Uterus (tissue), 4 donors: ENCODE measurements around the gene NDUFS7. TPM values are rescaled to one million over a fixed set of nuclear protein-coding genes. Genes with fewer than 3 reads are reported as not detected.

Experiments
- DNase-seq, 2 donors: peaks; one replicate each; pipeline ENCODE4 v3.0.0-alpha.2; 2019 to 2020
- H3K27ac ChIP-seq, 2 donors: fragments of 200-600 bp; sonication (generic); 1 replicate in 1 of 2; 2 replicates in 1 of 2; pipeline ENCODE4 v1.5.1; 2016 to 2018
- H3K27me3 ChIP-seq, 2 donors: fragments of 200-600 bp; sonication (generic); one replicate each; pipeline ENCODE4 v1.5.1; 2018 to 2019; ENCODE audit warnings: control low read depth in 1 of 2
- H3K36me3 ChIP-seq, 2 donors: fragments of 200-600 bp; sonication (generic); one replicate each; pipeline ENCODE4 v1.5.1; 2019; ENCODE audit warnings: control low read depth in 1 of 2
- H3K4me1 ChIP-seq, 2 donors: fragments of 200-600 bp; sonication (generic); one replicate each; pipeline ENCODE4 v1.5.1; 2018 to 2019; ENCODE audit warnings: control low read depth in 1 of 2
- H3K4me3 ChIP-seq, 2 donors: fragments of 200-600 bp; sonication (generic); 1 replicate in 1 of 2; 2 replicates in 1 of 2; pipeline ENCODE4 v1.5.1; 2018 to 2019; ENCODE audit warnings: mild to moderate bottlenecking in 1 of 2
- H3K9me3 ChIP-seq, 2 donors: fragments of 200-600 bp; sonication (generic); one replicate each; pipeline ENCODE4 v1.5.1; 2019; ENCODE audit warnings: control low read depth in 1 of 2
- POLR2A ChIP-seq, 2 donors: fragments of 450-650 bp; IDR thresholded peaks; one replicate each; pipeline ENCODE4 v1.6.1; 2016; ENCODE audit warnings: antibody characterized with exemption in 2 of 2, mild to moderate bottlenecking in 1 of 2, moderate library complexity in 1 of 2
- intact Hi-C: fragments of 100-400 bp; cut with DNase I; formaldehyde crosslinking; loops from one replicate; pipeline ENCODE4 v1.15.1; 2023; ENCODE audit warnings: low total_unique reads
- total RNA-seq, 4 donors: library from RNA; depleted of rRNA in 3 of 4; stranded (reverse); fragments of >200 nt in 3 of 4; gene quantifications; one replicate each; pipeline versions ENCODE4 v1.1.0 to v1.2.4, GENCODE V29; 2014 to 2023
- TF ChIP-seq, protein P1 (sequence below), 4 experiments: fragments of 200-600 bp in 2 of 4; fragments of 450-650 bp in 2 of 4; sonication (generic) in 2 of 4; IDR thresholded peaks; one replicate each; pipeline ENCODE4 v1.5.1; 2016 to 2019; ENCODE audit warnings: antibody characterized with exemption in 4 of 4, mild to moderate bottlenecking in 2 of 4, moderate library complexity in 1 of 4
- donor health status: DM: yes; HTN: yes; CAD: no.

Gene NDUFS7
- total RNA-seq, 4 donors from 2014 or later, result 39.2 to 65.5 (median 42.1) TPM

DNA sequence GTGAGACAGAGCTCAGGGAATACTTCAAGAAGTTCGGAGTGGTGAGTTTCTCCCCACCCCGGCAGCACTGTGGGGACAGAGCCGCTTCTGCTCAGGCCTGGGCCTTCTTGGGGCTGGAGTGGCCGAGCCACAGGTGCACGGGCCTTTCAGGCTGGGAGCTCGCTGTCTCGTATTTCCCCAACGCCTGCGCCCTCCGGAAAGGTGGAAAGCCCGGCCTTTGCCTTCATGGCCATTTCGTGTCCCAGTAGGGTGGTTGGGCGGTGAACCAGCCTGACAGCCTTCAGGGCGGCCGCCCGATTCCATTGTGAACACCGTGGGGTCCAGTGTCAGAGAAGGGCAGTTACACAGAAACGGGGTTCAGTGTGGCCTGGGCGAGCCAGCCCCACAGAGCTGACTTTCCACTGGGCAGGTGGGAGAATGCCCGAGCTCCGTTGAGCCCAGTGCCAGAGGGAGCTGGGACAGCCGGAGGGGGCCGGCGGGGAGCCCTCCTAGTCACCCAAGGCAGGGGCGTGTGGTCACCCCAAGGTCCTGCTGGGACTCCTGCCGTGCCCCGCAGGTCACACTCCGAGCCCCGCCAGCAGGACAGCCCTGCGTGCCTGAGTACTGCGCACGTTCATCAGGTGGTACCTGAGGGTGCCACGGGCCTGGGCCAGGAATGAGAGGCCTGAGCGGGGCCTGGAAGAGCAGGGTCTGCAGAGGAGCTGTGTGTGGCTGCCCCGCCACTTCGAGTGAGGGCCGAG lies 37.7 kb downstream of the NDUFS7 start:
- no peak overlapping the region for H3K4me3 ChIP-seq
- no peaks in the 10 kb centered on the region for H3K9me3 ChIP-seq
- TF ChIP-seq POLR2A (IDR thresholded peaks at IDR 0.05), result no peak
- TF ChIP-seq, protein P1, sequence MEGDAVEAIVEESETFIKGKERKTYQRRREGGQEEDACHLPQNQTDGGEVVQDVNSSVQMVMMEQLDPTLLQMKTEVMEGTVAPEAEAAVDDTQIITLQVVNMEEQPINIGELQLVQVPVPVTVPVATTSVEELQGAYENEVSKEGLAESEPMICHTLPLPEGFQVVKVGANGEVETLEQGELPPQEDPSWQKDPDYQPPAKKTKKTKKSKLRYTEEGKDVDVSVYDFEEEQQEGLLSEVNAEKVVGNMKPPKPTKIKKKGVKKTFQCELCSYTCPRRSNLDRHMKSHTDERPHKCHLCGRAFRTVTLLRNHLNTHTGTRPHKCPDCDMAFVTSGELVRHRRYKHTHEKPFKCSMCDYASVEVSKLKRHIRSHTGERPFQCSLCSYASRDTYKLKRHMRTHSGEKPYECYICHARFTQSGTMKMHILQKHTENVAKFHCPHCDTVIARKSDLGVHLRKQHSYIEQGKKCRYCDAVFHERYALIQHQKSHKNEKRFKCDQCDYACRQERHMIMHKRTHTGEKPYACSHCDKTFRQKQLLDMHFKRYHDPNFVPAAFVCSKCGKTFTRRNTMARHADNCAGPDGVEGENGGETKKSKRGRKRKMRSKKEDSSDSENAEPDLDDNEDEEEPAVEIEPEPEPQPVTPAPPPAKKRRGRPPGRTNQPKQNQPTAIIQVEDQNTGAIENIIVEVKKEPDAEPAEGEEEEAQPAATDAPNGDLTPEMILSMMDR (IDR thresholded peaks at IDR 0.05), result no peak
- H3K36me3 ChIP-seq, result no peaks in the 10 kb centered on the region
- no peak for DNase-seq
- peaks cover 9 to 22% of the 10 kb centered on the region in 2 donors for H3K4me1 ChIP-seq
- H3K27me3 ChIP-seq, result no peaks in the 10 kb centered on the region
- H3K27ac ChIP-seq, result no peak overlapping the region
- intact Hi-C loops, result no loop called here

DNA sequence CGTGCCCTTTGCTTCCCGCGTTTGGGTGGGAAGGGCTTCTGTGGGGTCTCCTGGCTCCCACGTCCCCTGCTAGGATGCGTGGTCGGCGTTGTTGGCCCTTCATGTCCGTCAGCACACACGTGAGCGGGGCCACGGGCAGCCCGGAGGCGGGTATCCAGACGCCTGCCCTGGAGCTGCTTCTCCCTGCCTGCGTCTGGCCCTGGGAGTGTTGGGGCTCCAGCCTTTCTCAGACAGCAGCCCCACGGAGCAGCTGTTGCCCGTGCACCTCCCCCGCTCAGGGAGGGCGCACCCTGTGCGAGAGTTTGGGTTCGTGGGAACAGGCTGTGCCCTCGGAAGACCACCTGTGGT lies 38.2 kb downstream of the NDUFS7 start:
- no peaks in the 10 kb centered on the region for H3K27me3 ChIP-seq
- no peaks in the 10 kb centered on the region for H3K36me3 ChIP-seq
- H3K4me1 ChIP-seq, result peaks cover 6 to 16% of the 10 kb centered on the region in 2 donors
- peak overlapping the region; percentile 3 to 24 for H3K27ac ChIP-seq
- DNase-seq, result no peak
- TF ChIP-seq, protein P1 (IDR thresholded peaks at IDR 0.05), result no peak
- no peaks in the 10 kb centered on the region for H3K9me3 ChIP-seq
- intact Hi-C loops, result no loop called here
- no peak overlapping the region for H3K4me3 ChIP-seq

- TF ChIP-seq, protein P1 (IDR thresholded peaks at IDR 0.05), result no peak
- TF ChIP-seq POLR2A (IDR thresholded peaks at IDR 0.05), result no peak
- intact Hi-C loops, result no loop called here
- DNase-seq, result no peak
- Histone ChIP-seq H3K9me3 (no peaks in the 10 kb centered on the region), H3K4me1 (peaks cover 6 to 12% of the 10 kb centered on the region in 2 donors), H3K27me3 (no peaks in the 10 kb centered on the region), H3K4me3 (no peak overlapping the region), H3K27ac (peak overlapping the region; percentile 3 to 24), H3K36me3 (no peaks in the 10 kb centered on the region)
Observed at GRCh38 chr19:1422360-1422759, 38.7 kb downstream of the NDUFS7 start.

GRCh38 chr19:1422943-1423342 lies 39.2 kb downstream of the NDUFS7 start:
- peaks cover 6% of the 10 kb centered on the region in 2 donors for H3K4me1 ChIP-seq
- H3K4me3 ChIP-seq, result no peak overlapping the region
- H3K27me3 ChIP-seq, result no peaks in the 10 kb centered on the region
- DNase-seq, result no peak
- intact Hi-C loops, result no loop called here
- no peaks in the 10 kb centered on the region for H3K36me3 ChIP-seq
- H3K27ac ChIP-seq, result peak overlapping the region; percentile 3 to 24
- TF ChIP-seq, protein P1 (IDR thresholded peaks at IDR 0.05), result no peak
- TF ChIP-seq POLR2A (IDR thresholded peaks at IDR 0.05), result no peak
- no peaks in the 10 kb centered on the region for H3K9me3 ChIP-seq

DNA sequence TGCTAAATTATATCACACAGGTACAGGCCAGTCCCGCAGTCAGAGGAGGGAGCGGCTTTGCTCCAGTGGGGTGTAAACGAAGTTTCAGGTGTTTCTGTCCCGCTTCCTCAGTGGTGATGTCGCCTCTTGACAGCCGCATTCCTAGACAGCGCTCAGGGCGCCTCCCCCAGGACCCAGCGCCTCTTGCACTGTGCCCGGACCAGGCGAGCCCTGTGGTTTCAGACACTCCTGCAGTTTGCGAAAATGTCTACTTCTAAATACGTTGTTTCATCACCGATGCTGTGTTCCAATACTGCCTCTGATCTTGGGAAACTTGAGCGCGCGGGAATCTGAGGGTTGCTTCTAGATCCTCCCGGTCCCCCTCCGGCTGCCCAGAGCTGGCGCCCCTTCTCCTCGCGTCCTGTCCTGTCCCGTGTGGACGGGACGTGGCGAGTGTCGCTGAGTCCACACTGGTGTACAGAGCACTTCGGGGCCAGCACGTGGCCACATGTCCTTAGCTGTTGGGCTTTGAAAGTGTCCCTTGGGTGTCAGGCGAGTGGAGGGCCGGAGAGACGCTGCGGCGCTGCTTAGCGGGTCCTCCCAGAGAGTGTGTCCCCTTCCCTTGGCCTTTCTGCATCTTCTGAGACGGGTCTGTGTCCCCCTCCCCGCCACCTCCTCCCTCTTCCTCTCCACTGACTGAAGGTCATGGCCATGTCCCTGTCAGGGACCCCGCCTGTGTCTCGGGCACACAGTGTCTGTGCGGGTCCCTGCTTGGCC lies 39.9 kb downstream of the NDUFS7 start:
- no peak overlapping the region for H3K4me3 ChIP-seq
- H3K36me3 ChIP-seq, result no peaks in the 10 kb centered on the region
- intact Hi-C loops, result no loop called here
- H3K27me3 ChIP-seq, result no peaks in the 10 kb centered on the region
- H3K4me1 ChIP-seq, result peaks cover 0 to 6% of the 10 kb centered on the region in 2 donors
- TF ChIP-seq POLR2A (IDR thresholded peaks at IDR 0.05), result no peak
- TF ChIP-seq, protein P1 (IDR thresholded peaks at IDR 0.05), result no peak
- no peaks in the 10 kb centered on the region for H3K9me3 ChIP-seq
- DNase-seq, result no peak
- no peak overlapping the region for H3K27ac ChIP-seq
